ENCODE data around the gene RNF31. TPM values are rescaled to one million over a fixed set of nuclear protein-coding genes. Genes with fewer than 3 reads are reported as not detected.

Gene RNF31
- total and polyA plus RNA-seq, 2 of the 13 experiments (the other 11 are each of a cell fraction or from before 2014, with no cell fraction given) = 48.2 to 86.8 TPM

GRCh38 chr14:24198814-24199524, 51.7 kb downstream of the RNF31 start (continued):
- TF ChIP-seq TFAP4 (IDR thresholded peaks at IDR 0.05; ENCODE audit: borderline replicate concordance, low read depth) (no peak), TEAD3 (CRISPR knock-in tag; optimal IDR thresholded peaks at IDR 0.05; ENCODE audit: borderline replicate concordance) (peak; percentile 23), ZNF766 (CRISPR knock-in tag; IDR thresholded peaks at IDR 0.05; ENCODE audit: borderline replicate concordance) (peak; percentile 42; the same call in 1 of the 2 replicates), SAP130 (CRISPR knock-in tag; IDR thresholded peaks at IDR 0.05; ENCODE audit: low read depth) (0 out of 2 replicates have a peak, but pooled peaks have one; percentile 26), ZNF616 (CRISPR knock-in tag; IDR thresholded peaks at IDR 0.05; ENCODE audit: low read depth) (no peak), PAX8 (CRISPR knock-in tag; IDR thresholded peaks at IDR 0.05; ENCODE audit: borderline replicate concordance) (0 out of 2 replicates have a peak, but pooled peaks have one; percentile 9), CHCHD3 (CRISPR knock-in tag; IDR thresholded peaks at IDR 0.05) (0 out of 2 replicates have a peak, but pooled peaks have one; percentile 41), RBM22 (optimal IDR thresholded peaks at IDR 0.05; ENCODE audit: low read length) (peak; percentile 20), ZNF264 (CRISPR knock-in tag; IDR thresholded peaks at IDR 0.05) (0 out of 2 replicates have a peak, but pooled peaks have one; percentile 40), ZNF691 (CRISPR knock-in tag; IDR thresholded peaks at IDR 0.05; ENCODE audit: borderline replicate concordance, low read depth) (0 out of 2 replicates have a peak, but pooled peaks have one; percentile 25)
- TF ChIP-seq, protein P1, sequence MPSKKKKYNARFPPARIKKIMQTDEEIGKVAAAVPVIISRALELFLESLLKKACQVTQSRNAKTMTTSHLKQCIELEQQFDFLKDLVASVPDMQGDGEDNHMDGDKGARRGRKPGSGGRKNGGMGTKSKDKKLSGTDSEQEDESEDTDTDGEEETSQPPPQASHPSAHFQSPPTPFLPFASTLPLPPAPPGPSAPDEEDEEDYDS (CRISPR knock-in tag; IDR thresholded peaks at IDR 0.05) = 0 out of 2 replicates have a peak, but pooled peaks have one; percentile 31

Measured in HepG2 (cell line).